Right lobe of liver (tissue), 6 donors: Measurements from ENCODE around the gene TGFBI. TPM values are rescaled to one million over a fixed set of nuclear protein-coding genes. Genes with fewer than 3 reads are reported as not detected.

Source experiments
- ATAC-seq, 4 donors: fragments of 200-7000 bp; cut with Tn5 transposase; one replicate each; pipeline ENCODE4 v1.9.1; 2020; ENCODE audit warnings: mild to moderate bottlenecking in 4 of 4, moderate library complexity in 4 of 4
- DNase-seq, 3 donors: peaks; one replicate each; pipeline ENCODE4 v3.0.0-alpha.2; 2020
- H3K27ac ChIP-seq, 3 donors: fragments of 200-600 bp; one replicate each; pipeline ENCODE4 v1.8.0; 2022
- H3K27me3 ChIP-seq, 2 donors: fragments of 200-600 bp; one replicate each; pipeline ENCODE4 v1.8.0; 2022
- H3K36me3 ChIP-seq, 4 donors: fragments of 200-600 bp; sonication (generic) in 1 of 4; one replicate each; pipeline versions ENCODE4 v1.5.1 to v1.8.0; 2017 to 2022; ENCODE audit warnings: control low read depth in 1 of 4
- H3K4me1 ChIP-seq, 4 donors: fragments of 200-600 bp; sonication (generic) in 1 of 4; one replicate each; pipeline versions ENCODE4 v1.5.1 to v1.8.0; 2017 to 2022; ENCODE audit warnings: control low read depth in 1 of 4
- H3K4me3 ChIP-seq, 3 donors: fragments of 200-600 bp; one replicate each; pipeline ENCODE4 v1.8.0; 2022
- H3K9me3 ChIP-seq, 4 donors: fragments of 200-600 bp; sonication (generic) in 1 of 4; one replicate each; pipeline versions ENCODE4 v1.5.1 to v1.8.0; 2017 to 2022; ENCODE audit warnings: control low read depth in 1 of 4
- POLR2A ChIP-seq: fragments of 450-650 bp; IDR thresholded peaks from one replicate; pipeline ENCODE4 v1.6.1; 2017; ENCODE audit warnings: antibody characterized with exemption, mild to moderate bottlenecking
- WGBS: methylation state at CpG from one replicate; pipeline ENCODE4 v1.1.6; 2018; ENCODE audit warnings: low coverage, low lambda C conversion rate; ENCODE audit not compliant: insufficient coverage; ENCODE audit errors: missing lambda C conversion rate; 5-methylcytosine and 5-hydroxymethylcytosine counted together
- intact Hi-C, 2 donors: fragments of 100-400 bp; cut with DNase I; formaldehyde crosslinking; loops; one replicate each; pipeline versions ENCODE4 v1.11.2 to v1.14.1; 2022
- total RNA-seq, 6 experiments: library from RNA; depleted of rRNA in 2 of 6; stranded (reverse); fragments of >200 nt in 2 of 6; fragmentation: NEBNext Ultra II Directional in 3 of 6; extraction: Animal tissue kit (Norgen Biotek cat#: 25700) in 3 of 6; gene quantifications; one replicate each; pipeline versions ENCODE4 v1.1.0 to v1.2.4, GENCODE V29; 2016 to 2023
- TF ChIP-seq, protein P1 (sequence below), 4 donors: fragments of 200-600 bp in 3 of 4; fragments of 450-650 bp in 1 of 4; IDR thresholded peaks; one replicate each; pipeline versions ENCODE4 v1.5.1 to v1.8.0; 2016 to 2022; ENCODE audit warnings: antibody characterized with exemption in 4 of 4, mild to moderate bottlenecking in 2 of 4
- donor health status: DM: no; HTN: yes; CAD: no.
- donor health status: DM: no; HTN: no; CAD: no.
- donor health status: DM: no; HTN: no; CAD: no.
- donor health status: DM: no; HTN: yes; CAD: no.
- donor health status: DM: no; HTN: yes; CAD: no.

Gene TGFBI
- total RNA-seq, 6 experiments from 2014 or later: 30.7 to 143 (median 87.2) TPM

DNA sequence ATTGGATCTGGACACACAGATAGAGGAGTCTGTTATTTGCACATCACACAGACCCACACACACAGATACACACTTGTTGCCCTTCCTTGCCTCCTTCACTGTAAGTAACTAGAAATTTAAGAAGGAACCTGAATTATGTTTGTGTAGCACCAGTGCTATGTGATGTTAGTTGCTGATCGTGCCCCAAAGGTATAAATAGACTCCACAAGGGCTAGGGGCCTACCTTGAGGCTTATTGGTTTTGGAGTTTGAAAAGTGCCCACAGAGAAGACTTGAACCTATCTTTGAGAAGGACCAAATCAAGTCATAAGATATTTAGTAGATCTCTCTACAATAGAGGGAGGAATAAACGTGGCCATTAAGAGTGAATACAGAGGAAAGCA is 8.8 kb upstream of the TGFBI start:
- peaks cover 0 to 35% (median 16%) of the 10 kb centered on the region in 4 donors for H3K4me1 ChIP-seq
- no peaks in the 10 kb centered on the region for H3K27me3 ChIP-seq
- WGBS: 42% methylated on average over 2 of the region's 2 CpGs
- ATAC-seq (no peak), DNase-seq (no peak)
- H3K9me3 ChIP-seq: no peaks in the 10 kb centered on the region
- TF ChIP-seq POLR2A: no peak
- TF ChIP-seq, protein P1, sequence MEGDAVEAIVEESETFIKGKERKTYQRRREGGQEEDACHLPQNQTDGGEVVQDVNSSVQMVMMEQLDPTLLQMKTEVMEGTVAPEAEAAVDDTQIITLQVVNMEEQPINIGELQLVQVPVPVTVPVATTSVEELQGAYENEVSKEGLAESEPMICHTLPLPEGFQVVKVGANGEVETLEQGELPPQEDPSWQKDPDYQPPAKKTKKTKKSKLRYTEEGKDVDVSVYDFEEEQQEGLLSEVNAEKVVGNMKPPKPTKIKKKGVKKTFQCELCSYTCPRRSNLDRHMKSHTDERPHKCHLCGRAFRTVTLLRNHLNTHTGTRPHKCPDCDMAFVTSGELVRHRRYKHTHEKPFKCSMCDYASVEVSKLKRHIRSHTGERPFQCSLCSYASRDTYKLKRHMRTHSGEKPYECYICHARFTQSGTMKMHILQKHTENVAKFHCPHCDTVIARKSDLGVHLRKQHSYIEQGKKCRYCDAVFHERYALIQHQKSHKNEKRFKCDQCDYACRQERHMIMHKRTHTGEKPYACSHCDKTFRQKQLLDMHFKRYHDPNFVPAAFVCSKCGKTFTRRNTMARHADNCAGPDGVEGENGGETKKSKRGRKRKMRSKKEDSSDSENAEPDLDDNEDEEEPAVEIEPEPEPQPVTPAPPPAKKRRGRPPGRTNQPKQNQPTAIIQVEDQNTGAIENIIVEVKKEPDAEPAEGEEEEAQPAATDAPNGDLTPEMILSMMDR (IDR thresholded peaks at IDR 0.05): no peak
- H3K36me3 ChIP-seq: no peaks in the 10 kb centered on the region
- no peak overlapping the region for H3K4me3 ChIP-seq
- H3K27ac ChIP-seq: peak overlapping the region; percentile 83 to 90 (median 88)
- intact Hi-C loops: no loop called here

DNA sequence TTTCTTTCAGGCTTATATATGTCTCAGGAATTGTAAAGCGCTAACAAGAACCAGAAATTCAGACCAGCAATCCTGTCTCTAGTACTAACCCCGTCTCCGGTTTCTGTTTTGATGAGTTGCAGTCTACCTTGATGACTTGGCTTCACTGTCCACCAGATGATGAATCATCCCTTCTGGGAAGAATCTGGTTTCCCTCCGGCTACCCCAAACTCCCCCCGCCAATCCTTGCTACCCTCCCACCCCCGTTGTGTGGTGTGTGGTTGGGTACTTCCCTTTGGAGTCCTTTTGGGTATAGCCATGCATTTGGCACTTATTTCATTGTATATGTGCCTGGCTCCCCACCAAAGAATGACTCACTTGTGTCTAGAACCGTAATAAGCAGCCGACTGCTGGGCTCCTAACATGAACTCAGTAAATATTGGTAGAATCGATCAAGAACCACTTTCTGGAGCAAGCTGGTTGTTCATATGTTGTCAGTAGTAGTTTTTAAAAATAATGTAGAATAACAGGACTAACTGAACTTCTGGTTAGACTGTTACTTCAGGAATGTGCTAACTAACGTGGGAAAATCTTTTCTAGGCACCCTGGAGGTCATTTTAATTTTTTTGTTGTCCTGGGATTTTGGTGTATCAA is 8.3 kb upstream of the TGFBI start:
- Histone ChIP-seq H3K4me3 (no peak overlapping the region), H3K27ac (peak overlapping the region; percentile 83 to 90 (median 88)), H3K9me3 (no peaks in the 10 kb centered on the region), H3K27me3 (no peaks in the 10 kb centered on the region), H3K36me3 (no peaks in the 10 kb centered on the region), H3K4me1 (peaks cover 0 to 35% (median 16%) of the 10 kb centered on the region in 4 donors)
- peak in 1 of 3 donors; percentile 45 for DNase-seq
- 21% methylated on average over 10 of the region's 10 CpGs for WGBS
- TF ChIP-seq POLR2A: no peak
- TF ChIP-seq, protein P1 (IDR thresholded peaks at IDR 0.05): no peak
- peak; percentile 6 to 74 (median 56) for ATAC-seq
- intact Hi-C loops: no loop called here

DNA sequence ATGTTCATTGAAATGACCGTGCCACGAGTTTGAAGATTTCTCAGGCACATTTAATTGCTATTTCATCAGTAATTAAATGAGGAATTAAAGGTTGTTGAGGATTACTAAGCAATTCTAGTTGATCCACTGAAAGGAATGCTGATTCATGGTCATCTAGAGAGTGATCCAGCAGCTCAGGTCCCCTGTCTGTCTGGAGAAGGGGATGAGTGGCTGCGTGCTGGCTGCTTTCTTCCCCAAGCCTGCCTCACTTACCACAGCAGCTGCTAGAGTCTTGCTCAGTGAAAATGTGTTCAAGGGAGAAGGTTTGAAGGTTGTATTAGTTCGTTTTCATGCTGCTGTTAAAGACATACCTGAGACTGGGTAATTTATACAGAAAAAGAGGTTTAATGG is 7.8 kb upstream of the TGFBI start:
- Histone ChIP-seq H3K36me3 (no peaks in the 10 kb centered on the region), H3K4me3 (no peak overlapping the region), H3K27ac (peak overlapping the region; percentile 83 to 90 (median 88)), H3K27me3 (no peaks in the 10 kb centered on the region), H3K4me1 (peaks cover 0 to 35% (median 16%) of the 10 kb centered on the region in 4 donors), H3K9me3 (no peaks in the 10 kb centered on the region)
- peak in 1 of 4 donors; percentile 6 for ATAC-seq
- intact Hi-C loops: no loop called here
- no peak for TF ChIP-seq POLR2A
- TF ChIP-seq, protein P1 (IDR thresholded peaks at IDR 0.05): no peak
- 65% methylated on average over 3 of the region's 4 CpGs for WGBS
- no peak for DNase-seq

DNA sequence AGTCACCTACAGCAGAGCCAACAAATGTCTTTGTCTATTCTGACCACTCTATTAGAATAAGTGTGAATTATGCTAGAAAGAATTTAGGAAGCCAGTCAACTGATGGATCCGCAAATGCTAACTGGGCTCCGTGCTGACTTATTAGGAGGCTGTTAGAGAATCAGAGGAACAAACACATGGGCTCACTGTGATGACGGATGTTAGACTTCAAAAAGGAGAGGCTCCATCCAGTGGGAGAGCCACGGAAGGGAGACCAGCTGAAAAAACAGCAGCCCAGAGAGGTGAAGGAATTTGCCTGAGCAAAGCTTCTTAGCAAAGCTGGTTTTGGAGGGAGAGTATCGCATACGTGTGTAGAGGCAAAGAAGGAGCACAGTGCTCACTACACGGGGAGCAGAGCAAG is 5.8 kb upstream of the TGFBI start:
- Histone ChIP-seq H3K4me3 (no peak overlapping the region), H3K4me1 (peaks cover 0 to 34% (median 16%) of the 10 kb centered on the region in 4 donors), H3K9me3 (no peaks in the 10 kb centered on the region), H3K36me3 (no peaks in the 10 kb centered on the region), H3K27ac (no peak overlapping the region), H3K27me3 (no peaks in the 10 kb centered on the region)
- 95% methylated on average over 6 of the region's 7 CpGs for WGBS
- DNase-seq (no peak), ATAC-seq (no peak)
- TF ChIP-seq, protein P1 (IDR thresholded peaks at IDR 0.05): no peak
- TF ChIP-seq POLR2A: no peak
- intact Hi-C loops: no loop called here
